ENCODE data around the gene AFF3. TPM values are rescaled to one million over a fixed set of nuclear protein-coding genes. Genes with fewer than 3 reads are reported as not detected.
A peak's percentile ranks its signal among the peaks of the same experiment; 100 is the strongest.

The AFF3 gene
- total and polyA plus RNA-seq, 12 donors: 0.39 to 16.9 (median 7.0) TPM

DNA sequence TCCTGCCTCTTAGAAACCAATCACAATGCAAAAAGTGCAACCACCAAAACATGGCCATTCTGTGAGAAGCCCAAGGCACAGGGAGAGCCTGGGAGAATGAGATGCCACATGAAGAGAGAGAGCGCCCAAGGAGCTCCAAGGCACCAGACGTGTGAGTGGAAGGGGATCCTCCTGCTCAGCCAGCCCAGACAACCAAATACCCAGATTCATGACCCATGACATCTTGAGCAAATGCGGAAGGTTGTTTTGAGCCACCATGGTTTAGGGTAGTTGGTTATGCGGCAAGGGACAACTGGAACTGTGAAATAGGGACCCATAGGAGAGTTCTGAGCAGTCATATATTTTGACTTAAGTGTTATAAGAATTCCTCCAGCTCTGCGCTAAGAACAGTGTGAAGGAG lies 7.0 kb downstream of the AFF3 start:
- Histone ChIP-seq H3K4me3 (no peak overlapping the region), H3K27me3 (peaks cover 0 to 3% (median 0%) of the 10 kb centered on the region in 7 donors), H3K27ac (no peak overlapping the region), H3K9me3 (no peaks in the 10 kb centered on the region), H3K4me1 (no peaks in the 10 kb centered on the region), H3K36me3 (no peaks in the 10 kb centered on the region)
- ATAC-seq (no peak), DNase-seq (no peak)
- WGBS, 2 donors: 95 to 96% methylated on average over 5 of the region's 5 CpGs
- intact Hi-C loops (cut with DNase I): no loop called here
- no peak for TF ChIP-seq CTCF (IDR thresholded peaks at IDR 0.05)

- H3K4me1 ChIP-seq: peaks cover 0 to 8% (median 0%) of the 10 kb centered on the region in 9 donors
- H3K4me3 ChIP-seq: no peak overlapping the region
- no peak for TF ChIP-seq CTCF (IDR thresholded peaks at IDR 0.05)
- no peaks in the 10 kb centered on the region for H3K27me3 ChIP-seq
- H3K9me3 ChIP-seq: no peaks in the 10 kb centered on the region
- H3K36me3 ChIP-seq: no peaks in the 10 kb centered on the region
- intact Hi-C loops (cut with DNase I): no loop called here
- 75 to 83% methylated on average over 5 of the region's 5 CpGs for WGBS, 2 donors
- ATAC-seq: no peak
- H3K27ac ChIP-seq: no peak overlapping the region
- DNase-seq: no peak
Measured at GRCh38 chr2:100130595-100131391, 11.6 kb downstream of the AFF3 start.

DNA sequence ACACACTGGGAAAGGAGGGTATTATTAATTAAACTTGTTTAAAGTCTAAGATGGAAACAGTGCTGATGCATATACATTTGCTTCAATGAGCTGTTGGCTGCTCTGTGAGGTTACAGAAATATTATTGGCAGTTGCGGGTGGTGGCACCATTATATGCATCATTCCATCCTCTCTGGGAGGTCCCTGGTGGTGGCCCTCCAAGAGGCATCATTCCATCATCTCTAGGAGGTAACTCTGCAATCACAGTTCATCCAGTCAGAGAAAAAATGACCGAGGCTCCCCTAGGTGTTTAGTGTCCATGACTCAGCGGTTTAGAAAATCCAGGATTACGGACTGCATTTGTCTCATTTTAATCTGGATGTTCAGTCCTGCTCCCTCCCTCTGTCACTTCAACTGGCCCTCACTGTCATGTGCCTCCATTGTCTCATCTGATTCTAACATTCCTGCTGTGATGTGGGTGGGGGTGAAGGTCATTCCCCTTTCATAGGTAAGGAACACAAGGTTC lies 15.4 kb downstream of the AFF3 start:
- H3K27me3 ChIP-seq: no peaks in the 10 kb centered on the region
- DNase-seq (no peak), ATAC-seq (no peak)
- H3K36me3 ChIP-seq: no peaks in the 10 kb centered on the region
- 91 to 98% methylated on average over 4 of the region's 4 CpGs for WGBS, 2 donors
- H3K9me3 ChIP-seq: no peaks in the 10 kb centered on the region
- intact Hi-C loops (cut with DNase I): no loop called here
- no peak for TF ChIP-seq CTCF (IDR thresholded peaks at IDR 0.05)
- peaks cover 0 to 10% (median 0%) of the 10 kb centered on the region in 9 donors for H3K4me1 ChIP-seq
- H3K27ac ChIP-seq: no peak overlapping the region
- no peak overlapping the region for H3K4me3 ChIP-seq

GRCh38 chr2:100126201-100126600 lies 16.2 kb downstream of the AFF3 start:
- ATAC-seq (peak in 7 of 8 donors; percentile 42 to 84 (median 59)), DNase-seq (peak in 1 of 2 donors; percentile 24)

More at GRCh38 chr2:100126201-100126600, 16.2 kb downstream of the AFF3 start:
- H3K4me3 ChIP-seq: no peak overlapping the region
- no peak overlapping the region for H3K27ac ChIP-seq
- TF ChIP-seq CTCF (IDR thresholded peaks at IDR 0.05): no peak
- no peaks in the 10 kb centered on the region for H3K27me3 ChIP-seq
- 32 to 42% methylated on average over 8 of the region's 8 CpGs for WGBS, 2 donors
- H3K4me1 ChIP-seq: peaks cover 0 to 10% (median 0%) of the 10 kb centered on the region in 9 donors
- intact Hi-C loops (cut with DNase I): no loop called here
- H3K36me3 ChIP-seq: no peaks in the 10 kb centered on the region
- no peaks in the 10 kb centered on the region for H3K9me3 ChIP-seq
